ENCODE data around the gene ADSL.
"Not testable (repeated sequence)": the region's sequence is repeated elsewhere in the genome, so short reads cannot be mapped to it uniquely, and the experiment has no call there.

Gene ADSL

DNA sequence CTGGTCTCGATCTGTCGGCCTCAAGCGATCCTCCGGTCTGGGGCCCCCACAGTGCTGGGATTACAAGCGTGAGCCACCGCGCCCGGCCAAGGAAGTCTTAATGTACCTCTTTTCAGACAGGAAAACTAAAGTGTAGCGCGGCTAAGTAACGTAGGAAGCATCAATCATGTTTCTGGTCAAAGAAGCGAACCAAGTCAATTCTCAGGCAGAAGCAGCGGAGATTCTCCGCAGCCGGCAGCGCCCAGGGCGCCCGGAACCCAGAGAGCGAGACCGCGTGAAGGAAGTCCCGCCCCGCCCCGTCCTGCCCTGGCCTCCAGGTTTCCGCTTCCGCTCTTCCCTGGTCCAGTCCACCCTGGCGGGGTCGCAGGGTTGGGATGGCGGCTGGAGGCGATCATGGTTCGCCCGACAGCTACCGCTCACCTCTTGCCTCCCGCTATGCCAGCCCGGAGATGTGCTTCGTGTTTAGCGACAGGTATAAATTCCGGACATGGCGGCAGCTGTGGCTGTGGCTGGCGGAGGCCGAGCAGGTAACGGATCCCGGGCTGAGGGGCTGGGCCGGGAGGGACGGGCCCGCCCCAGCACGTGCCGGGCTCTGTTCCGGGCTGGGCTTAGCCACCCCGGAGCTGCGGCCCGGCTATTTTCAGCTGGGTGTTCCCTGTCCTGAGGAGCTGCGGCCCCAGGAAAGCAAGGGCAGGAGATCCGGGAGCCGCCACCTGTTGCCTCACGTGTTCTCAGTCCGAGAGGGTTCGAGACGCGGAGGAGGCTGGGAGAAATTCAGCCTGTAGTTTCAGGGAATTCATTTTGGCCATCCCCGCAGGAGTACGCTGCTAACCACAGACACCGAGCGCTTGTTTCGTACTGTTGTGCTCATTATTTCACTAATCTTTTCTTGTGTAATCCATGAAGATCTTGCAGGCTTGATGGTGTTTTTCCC is at the start of gene ADSL:
Gene ADSL, plus strand, starts transcription at position 316 of the 934 bp plus-strand sequence. Its CDS starts 59 bp downstream, at position 375.
- peak; percentile 70 for DNase-seq (ENCODE audit: low read depth)

- DNase-seq (ENCODE audit: low read depth) = no peak
These were observed 46.0 kb upstream of the ADSL start for GRCh38 chr22:40300316-40300715.

- DNase-seq (ENCODE audit: low read depth) = no peak
These were observed 45.2 kb upstream of the ADSL start for GRCh38 chr22:40300884-40301672.

GRCh38 chr22:40302149-40302548 is 44.2 kb upstream of the ADSL start:
- no peak for DNase-seq (ENCODE audit: low read depth)

DNA sequence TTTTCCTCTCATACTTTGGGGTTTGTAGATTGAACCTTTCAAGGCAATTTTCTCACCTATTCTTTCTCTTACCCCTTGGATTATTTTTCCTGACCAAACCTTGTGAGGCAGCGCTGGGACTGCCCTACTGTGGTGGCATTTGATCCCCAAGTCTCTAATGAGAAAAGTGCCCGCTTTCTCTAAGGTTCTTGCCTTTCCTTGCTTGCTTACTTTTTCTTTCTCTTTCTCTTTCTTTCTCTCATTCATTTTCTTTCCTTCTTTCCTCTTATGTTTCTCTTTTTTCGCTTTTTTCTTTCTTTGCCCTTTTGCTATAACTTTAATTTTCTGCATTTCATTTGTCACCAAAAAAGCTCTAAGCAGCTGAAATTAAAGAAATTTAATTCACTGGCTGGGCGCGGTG is 40.7 kb upstream of the ADSL start:
- no peak for DNase-seq (ENCODE audit: low read depth)

- no peak for DNase-seq (ENCODE audit: low read depth)
These were observed 37.2 kb upstream of the ADSL start for GRCh38 chr22:40308999-40309573.

- no peak for DNase-seq (ENCODE audit: low read depth)
These were observed 36.7 kb upstream of the ADSL start for GRCh38 chr22:40309631-40310030.

DNA sequence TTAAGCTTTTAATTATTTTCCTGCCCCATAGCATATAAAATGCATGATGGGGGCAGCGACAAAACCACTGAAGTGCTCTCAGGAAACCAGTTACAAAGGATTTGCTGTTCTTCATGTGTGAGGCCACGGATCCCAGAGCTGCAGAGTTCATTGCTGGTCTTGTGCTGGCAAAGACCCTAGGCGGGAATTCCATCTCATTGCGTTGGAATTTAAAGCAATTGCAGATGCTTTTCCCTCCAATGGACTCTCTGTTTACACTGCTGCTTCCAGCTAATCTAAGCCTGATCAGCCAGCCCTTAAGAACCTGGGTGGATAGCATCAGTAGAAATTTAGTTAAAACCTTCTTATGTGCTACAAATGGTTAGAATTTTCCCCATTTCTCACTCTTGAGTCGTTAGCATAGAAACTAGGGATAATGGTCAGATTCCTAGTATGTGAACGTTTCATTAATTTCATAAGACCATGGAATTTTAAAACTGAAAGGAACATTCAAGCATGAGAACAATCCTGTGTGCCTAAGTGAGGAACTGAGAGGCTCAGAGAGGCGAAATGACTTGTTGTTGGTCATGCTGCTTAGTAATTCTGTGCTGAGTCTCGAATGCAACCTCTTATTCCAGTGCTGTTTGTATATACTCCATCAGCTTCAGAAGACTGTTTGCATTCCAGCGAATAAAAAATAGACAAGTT is 36.1 kb upstream of the ADSL start:
- DNase-seq (ENCODE audit: low read depth) = peak; percentile 76

DNA sequence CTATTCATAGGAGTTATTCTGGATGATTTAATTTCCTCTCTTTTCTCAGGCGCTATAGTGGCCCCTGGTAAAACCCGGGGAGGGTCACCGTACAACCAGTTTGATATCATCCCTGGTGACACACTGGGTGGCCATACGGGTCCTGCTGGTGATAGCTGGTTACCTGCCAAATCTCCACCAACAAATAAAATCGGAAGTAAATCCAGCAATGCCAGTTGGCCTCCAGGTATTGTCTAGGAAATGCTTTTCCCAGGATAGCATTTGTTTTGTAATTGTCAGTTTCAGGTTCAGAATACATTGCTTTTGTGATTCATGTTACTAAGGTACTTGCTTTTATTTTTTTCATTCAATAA is 35.6 kb upstream of the ADSL start:
- DNase-seq (ENCODE audit: low read depth) = no peak

- DNase-seq (ENCODE audit: low read depth) = not testable (repeated sequence)
These were observed 34.7 kb upstream of the ADSL start for GRCh38 chr22:40311646-40312045.

DNA sequence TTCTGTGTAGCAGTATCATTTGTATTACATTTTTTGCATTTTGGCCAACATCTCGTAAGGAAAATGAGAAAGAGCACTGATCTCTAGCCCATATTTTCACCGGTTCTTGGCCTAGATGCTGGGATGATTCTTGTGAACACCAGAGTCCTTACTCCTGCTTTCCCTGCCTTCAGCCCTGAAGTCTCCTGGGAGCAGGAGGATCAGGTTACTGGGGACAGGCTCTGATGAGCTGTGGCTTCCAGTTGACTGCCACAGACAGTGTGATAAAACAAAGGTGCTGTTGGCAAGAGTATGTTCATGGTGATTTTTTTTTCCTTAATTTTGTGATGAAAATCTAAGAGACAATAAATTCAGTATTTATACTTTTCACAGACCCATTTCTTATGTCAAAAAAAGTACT is 34.2 kb upstream of the ADSL start:
- DNase-seq (ENCODE audit: low read depth) = no peak

DNA sequence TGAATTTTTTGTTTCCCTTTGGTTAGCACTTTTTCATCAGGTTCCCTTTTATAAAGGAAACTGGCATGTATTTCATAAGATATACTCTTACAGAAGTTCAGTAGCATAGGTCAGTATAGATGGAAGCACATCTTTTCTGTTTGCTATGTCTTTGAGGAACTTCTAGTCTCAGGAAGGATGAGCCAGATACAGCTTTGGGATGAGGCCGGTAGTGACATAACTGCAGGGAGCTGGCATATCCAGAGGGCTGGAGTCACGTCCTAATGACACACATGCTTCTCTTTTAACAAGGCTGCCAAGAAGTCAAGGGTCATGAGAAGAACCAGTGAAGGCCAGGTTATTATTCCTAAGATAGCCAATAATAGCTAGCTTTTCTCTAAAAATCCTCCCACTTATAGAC is 33.3 kb upstream of the ADSL start:
- no peak for DNase-seq (ENCODE audit: low read depth)

DNA sequence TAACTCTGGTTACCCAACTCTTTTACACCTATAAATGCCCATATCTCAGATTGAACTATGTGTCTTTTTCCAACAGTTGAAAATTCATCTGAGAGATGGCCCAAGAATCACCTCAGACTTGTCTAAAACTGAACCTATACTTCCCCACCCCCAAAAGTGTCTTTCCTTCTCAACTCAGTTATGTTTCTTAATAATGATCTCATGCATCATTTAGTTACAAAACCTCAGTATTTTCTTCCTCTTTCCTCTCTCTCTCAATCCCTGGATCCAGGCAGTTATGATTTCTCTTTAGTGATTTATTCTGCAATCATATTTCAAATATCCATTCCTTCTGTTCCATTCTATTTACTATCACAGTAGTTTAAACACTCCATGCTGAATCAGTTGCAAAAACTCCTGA is 32.3 kb upstream of the ADSL start:
- DNase-seq (ENCODE audit: low read depth) = no peak

DNA sequence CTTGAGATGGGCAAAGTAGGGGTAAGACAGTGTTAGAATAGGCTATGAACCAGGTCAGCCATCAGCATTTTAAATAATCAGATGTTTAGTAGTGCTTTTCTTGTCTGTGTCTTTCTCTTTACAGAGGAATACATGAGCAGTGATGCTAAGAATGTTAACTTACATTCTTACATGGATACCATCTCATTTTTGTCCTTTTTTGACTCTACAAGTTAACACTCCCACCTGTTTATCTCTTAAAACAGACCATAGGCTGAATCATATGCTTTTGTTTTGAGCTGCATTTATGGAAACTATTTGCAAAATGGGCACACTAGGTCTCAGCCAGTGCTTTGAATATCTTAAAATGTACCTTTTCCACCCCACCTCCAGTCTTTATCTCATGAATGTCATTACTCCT is 25.6 kb upstream of the ADSL start:
- DNase-seq (ENCODE audit: low read depth) = no peak

DNA sequence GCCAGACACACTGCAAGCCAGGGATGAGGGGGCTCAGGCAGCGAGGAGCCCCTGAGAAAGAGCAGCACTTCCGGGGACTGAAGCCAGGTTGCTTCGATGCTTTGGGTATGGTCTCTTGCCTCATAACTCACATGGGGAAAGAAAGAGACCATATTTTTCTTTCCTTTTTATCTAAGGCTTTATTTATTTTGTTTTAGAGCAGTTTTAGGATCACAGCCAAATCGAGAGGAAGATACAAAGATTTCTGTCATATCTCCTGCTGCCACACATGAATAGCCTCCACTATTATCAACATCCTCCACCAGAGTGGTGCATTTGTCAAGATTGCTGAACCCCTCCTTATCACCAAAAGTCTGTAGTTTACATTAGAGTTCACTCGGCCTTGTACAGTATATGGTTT is 24.3 kb upstream of the ADSL start:
- DNase-seq (ENCODE audit: low read depth) = no peak

DNA sequence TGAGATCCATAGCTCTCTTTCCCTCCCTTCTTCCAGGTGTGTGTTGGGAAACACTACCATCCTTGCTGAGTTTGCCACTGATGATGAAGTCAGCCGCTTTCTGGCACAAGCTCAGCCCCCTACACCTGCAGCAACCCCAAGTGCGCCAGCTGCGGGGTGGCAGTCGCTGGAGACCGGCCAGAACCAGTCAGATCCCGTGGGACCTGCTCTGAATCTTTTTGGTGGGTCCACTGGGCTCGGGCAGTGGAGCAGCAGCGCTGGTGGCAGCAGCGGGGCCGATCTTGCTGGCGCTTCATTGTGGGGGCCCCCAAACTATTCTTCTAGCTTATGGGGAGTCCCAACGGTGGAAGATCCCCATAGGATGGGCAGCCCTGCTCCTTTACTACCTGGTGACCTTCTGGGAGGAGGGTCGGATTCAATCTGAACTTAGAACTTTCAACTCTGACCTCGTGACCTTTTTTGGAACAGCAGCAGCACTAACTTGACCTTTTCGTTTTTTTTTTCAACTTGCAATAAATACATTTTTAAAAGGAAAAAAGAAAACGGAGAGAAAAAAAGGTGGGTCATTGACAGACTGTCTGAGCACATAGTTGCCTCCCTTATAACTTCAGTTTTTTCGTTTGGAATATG is 23.4 kb upstream of the ADSL start:
- DNase-seq (ENCODE audit: low read depth) = no peak

GRCh38 chr22:40323681-40324171 is 22.6 kb upstream of the ADSL start:
- no peak for DNase-seq (ENCODE audit: low read depth)

DNA sequence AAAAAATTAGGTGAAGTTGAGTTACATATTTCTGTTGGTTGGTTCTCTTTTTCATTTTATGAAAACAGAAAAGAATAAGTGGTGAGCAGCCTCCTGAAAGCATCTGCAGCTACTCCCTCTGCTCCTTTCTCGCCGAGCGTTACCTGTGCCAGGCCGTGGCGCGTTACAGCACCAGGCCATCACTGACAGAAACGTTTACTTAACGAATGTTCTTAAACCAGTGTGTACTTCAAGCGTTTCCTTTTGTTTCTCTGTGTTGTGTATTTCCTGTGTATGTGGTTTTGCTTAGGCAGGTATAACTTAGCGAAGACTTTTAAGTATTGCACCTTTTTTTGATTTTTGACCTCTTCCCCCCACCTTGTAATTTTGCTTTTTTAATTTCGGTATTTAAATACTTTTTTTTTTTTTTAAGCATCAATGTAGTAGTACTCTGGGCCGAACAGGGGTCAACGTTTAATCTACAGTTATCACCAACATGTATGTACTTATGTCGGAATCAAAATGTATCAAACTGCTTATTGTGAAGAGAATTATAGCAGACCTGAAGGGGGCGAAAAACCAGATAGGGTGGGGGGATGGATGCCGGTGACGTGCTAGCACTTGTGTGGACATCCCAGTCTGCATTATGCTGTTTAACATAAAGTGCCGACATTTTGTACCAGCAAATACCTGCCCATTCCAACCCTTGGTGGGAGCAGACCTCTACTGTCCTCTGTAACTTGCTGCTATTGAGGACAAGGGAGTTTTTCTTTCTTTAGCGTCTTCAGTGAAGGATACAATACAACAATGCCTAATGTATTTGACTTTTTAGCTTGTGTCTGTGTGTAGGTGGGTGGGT is 21.6 kb upstream of the ADSL start:
- no peak for DNase-seq (ENCODE audit: low read depth)

- no peak for DNase-seq (ENCODE audit: low read depth)
These were observed 21.0 kb upstream of the ADSL start for GRCh38 chr22:40325315-40325714.

DNA sequence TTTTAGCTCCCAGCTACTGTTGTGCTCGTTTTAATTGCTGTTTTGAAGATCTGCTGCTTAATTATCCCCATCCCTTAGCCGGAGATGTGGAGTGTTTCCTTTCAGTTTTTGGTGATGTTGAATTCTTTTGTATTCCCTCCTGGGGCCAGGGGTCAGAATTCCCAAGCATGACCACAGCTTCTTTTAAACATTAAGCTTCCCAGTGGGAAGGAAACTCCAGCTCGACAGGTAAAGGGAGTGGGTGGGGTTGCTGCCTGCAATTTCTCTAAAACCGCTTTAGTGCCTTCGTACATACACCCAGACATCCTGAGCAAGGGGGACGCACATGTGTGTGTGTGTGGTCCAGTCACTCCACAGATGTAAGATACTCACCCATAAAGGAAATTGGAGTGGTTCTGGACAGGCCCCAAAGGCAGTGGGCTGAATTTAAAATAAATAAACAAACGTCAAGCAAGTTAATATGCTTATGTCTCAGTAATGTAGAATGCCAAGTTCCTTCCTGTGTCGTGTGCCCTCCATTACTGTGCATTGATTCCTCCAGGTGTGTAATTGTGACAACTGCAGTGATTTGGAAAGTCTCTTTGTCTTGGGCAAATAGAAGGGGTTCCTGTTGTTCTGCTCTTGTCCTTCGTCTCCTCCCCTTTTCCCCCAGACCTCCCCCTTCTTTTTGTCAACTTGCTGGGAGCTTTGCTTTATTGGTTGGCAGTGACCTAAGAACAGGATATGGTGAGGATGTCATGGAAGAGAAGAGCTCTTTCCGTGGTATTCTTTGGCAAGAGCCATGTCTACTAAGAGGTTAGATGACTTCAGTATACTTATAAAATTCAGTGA is 19.2 kb upstream of the ADSL start:
- DNase-seq (ENCODE audit: low read depth) = no peak

Data from GM04504 (cell line).